Heart left ventricle (tissue), 16 donors: ENCODE data around the gene APH1B. TPM values are rescaled to one million over a fixed set of nuclear protein-coding genes. Genes with fewer than 3 reads are reported as not detected.
"Not testable (repeated sequence)": the region's sequence is repeated elsewhere in the genome, so short reads cannot be mapped to it uniquely, and the experiment has no call there.

Experiments used
- ATAC-seq, 4 donors: fragments of 200-7000 bp; cut with Tn5 transposase; one replicate each; pipeline ENCODE4 v1.9.1; 2020 to 2022; ENCODE audit warnings: moderate library complexity in 4 of 4, mild to moderate bottlenecking in 3 of 4, moderate number of reproducible peaks in 1 of 4
- DNase-seq, 5 donors: peaks; one replicate each; pipeline ENCODE4 v3.0.0-alpha.2; 2020
- H3K27ac ChIP-seq, 12 donors: fragments of 200-600 bp; sonication (generic) in 4 of 12; one replicate each; pipeline versions ENCODE4 v1.5.0 to v1.8.0; 2016 to 2022; ENCODE audit warnings: mild to moderate bottlenecking in 2 of 12
- H3K27me3 ChIP-seq, 9 donors: fragments of 200-600 bp; sonication (generic) in 2 of 9; one replicate each; pipeline versions ENCODE4 v1.5.1 to v1.8.0; 2016 to 2022; ENCODE audit warnings: mild to moderate bottlenecking in 3 of 9
- H3K36me3 ChIP-seq, 9 donors: fragments of 200-600 bp; sonication (generic) in 2 of 9; one replicate each; pipeline versions ENCODE4 v1.5.0 to v1.8.0; 2018 to 2022; ENCODE audit warnings: mild to moderate bottlenecking in 2 of 9
- H3K4me1 ChIP-seq, 12 donors: fragments of 200-600 bp; sonication (generic) in 4 of 12; one replicate each; pipeline versions ENCODE4 v1.5.0 to v1.8.0; 2016 to 2022; ENCODE audit warnings: mild to moderate bottlenecking in 3 of 12
- H3K4me3 ChIP-seq, 12 donors: fragments of 200-600 bp; sonication (generic) in 4 of 12; one replicate each; pipeline versions ENCODE4 v1.5.0 to v1.8.0; 2017 to 2022; ENCODE audit warnings: mild to moderate bottlenecking in 9 of 12, moderate library complexity in 4 of 12
- H3K9me3 ChIP-seq, 12 donors: fragments of 200-600 bp; sonication (generic) in 4 of 12; one replicate each; pipeline versions ENCODE4 v1.5.0 to v1.8.0; 2016 to 2022; ENCODE audit warnings: mild to moderate bottlenecking in 1 of 12
- POLR2A ChIP-seq, 2 donors: fragments of 450-650 bp; IDR thresholded peaks; one replicate each; pipeline ENCODE4 v1.6.1; 2017; ENCODE audit warnings: antibody characterized with exemption in 2 of 2, mild to moderate bottlenecking in 2 of 2, moderate library complexity in 2 of 2
- WGBS, 4 donors: extraction: QIAGEN DNeasy Blood & Tissue Kit in 2 of 4; methylation state at CpG; one replicate each; pipeline versions ENCODE4 v1.1.5 to v1.1.7; 2013 to 2018; 5-methylcytosine and 5-hydroxymethylcytosine counted together
- intact Hi-C, 10 donors: fragments of 100-400 bp; cut with DNase I; formaldehyde crosslinking; loops; one replicate each; pipeline versions ENCODE4 v1.11.1 to v1.14.2; 2022
- polyA plus RNA-seq, 2 donors: library from polyadenylated mRNA; stranded (reverse); fragments of 200-250 nt; gene quantifications; one replicate each; pipeline ENCODE4 v1.2.3, GENCODE V29; 2013
- total RNA-seq, 9 donors: library from RNA; depleted of rRNA in 2 of 9; stranded (reverse); fragments of >200 nt in 2 of 9; fragmentation: NEBNext Ultra II Directional in 3 of 9; extraction: Animal tissue kit (Norgen Biotek cat#: 25700) in 3 of 9; gene quantifications; one replicate each; pipeline versions ENCODE4 v1.1.0 to v1.2.4, GENCODE V29; 2016 to 2023
- TF ChIP-seq, protein P1 (sequence below), 12 donors: fragments of 200-600 bp; sonication (generic) in 4 of 12; IDR thresholded peaks; one replicate each; pipeline versions ENCODE4 v1.5.0 to v1.8.0; 2018 to 2022; ENCODE audit warnings: antibody characterized with exemption in 12 of 12, mild to moderate bottlenecking in 5 of 12
- donor health status: ischemic (EF 13 %, LVEDD 7.1; RV severe dilation, severe dysfunction).
- donor health status: healthy with polysubstance abuse.
- donor health status: DM: no; HTN: yes; CAD: no.
- donor health status: DM: no; HTN: no; CAD: no.
- donor health status: ischemic (EF 25% LVEDD 6.9; RV normal size, moderate dysfunction).
- donor health status: ischemic (EF 25% LVEDD 5.7; RV mildly dilated, moderate dysfunction).
- donor health status: healthy.
- donor health status: DM: yes; HTN: yes; CAD: no.
- donor health status: ischemic (EF 35%, LVEDD 5.7; RV mildly dilated, moderate dysfunction).
- donor health status: nonischemic (EF 11% LVEDD 7.7; RV severe dilation, severe dysfunction).
- donor health status: DM: yes; HTN: yes; CAD: no.
- donor health status: PGD.
- donor health status: ischemic (EF 29% LVEDD 5.4; RV normal size, mild dysfunction).
- donor health status: nonischemic (EF 23%, LVEDD 6.1; RV moderate dilation, normal function).

APH1B gene
- total and polyA plus RNA-seq, 11 donors, result 1.9 to 17.6 (median 5.7) TPM

DNA sequence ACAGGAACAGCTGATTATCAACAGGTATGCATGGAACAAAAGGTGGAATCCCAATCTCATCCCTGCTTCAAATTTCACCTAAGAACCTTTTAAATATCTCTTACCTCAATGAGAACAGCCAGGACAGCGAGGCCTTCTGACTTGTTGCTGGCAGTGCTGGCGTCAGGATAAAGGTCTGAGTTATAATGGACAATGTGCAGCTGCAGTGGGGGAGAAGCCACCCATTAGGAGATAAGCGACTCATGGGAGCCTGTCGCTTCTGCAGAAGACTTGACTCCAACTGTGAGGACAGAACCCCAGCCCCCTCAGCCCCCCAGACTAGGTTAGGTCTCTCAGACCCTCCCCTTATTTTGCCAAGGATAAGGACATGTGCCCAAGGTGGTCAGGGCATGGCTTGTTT lies 64.5 kb downstream of the APH1B start:
- H3K36me3 ChIP-seq, result no peaks in the 10 kb centered on the region
- TF ChIP-seq POLR2A (IDR thresholded peaks at IDR 0.05), result no peak
- TF ChIP-seq, protein P1, sequence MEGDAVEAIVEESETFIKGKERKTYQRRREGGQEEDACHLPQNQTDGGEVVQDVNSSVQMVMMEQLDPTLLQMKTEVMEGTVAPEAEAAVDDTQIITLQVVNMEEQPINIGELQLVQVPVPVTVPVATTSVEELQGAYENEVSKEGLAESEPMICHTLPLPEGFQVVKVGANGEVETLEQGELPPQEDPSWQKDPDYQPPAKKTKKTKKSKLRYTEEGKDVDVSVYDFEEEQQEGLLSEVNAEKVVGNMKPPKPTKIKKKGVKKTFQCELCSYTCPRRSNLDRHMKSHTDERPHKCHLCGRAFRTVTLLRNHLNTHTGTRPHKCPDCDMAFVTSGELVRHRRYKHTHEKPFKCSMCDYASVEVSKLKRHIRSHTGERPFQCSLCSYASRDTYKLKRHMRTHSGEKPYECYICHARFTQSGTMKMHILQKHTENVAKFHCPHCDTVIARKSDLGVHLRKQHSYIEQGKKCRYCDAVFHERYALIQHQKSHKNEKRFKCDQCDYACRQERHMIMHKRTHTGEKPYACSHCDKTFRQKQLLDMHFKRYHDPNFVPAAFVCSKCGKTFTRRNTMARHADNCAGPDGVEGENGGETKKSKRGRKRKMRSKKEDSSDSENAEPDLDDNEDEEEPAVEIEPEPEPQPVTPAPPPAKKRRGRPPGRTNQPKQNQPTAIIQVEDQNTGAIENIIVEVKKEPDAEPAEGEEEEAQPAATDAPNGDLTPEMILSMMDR (IDR thresholded peaks at IDR 0.05), result no peak
- intact Hi-C loops, result no loop called here
- 91 to 98% (median 93%) methylated on average over 4 of the region's 4 CpGs for WGBS, 4 donors
- H3K27me3 ChIP-seq, result peaks cover 0 to 4% (median 0%) of the 10 kb centered on the region in 9 donors
- H3K27ac ChIP-seq, result no peak overlapping the region
- H3K4me1 ChIP-seq, result peaks cover 0 to 4% (median under 1%) of the 10 kb centered on the region in 12 donors
- DNase-seq, result no peak
- ATAC-seq, result no peak
- no peak overlapping the region for H3K4me3 ChIP-seq
- no peaks in the 10 kb centered on the region for H3K9me3 ChIP-seq

DNA sequence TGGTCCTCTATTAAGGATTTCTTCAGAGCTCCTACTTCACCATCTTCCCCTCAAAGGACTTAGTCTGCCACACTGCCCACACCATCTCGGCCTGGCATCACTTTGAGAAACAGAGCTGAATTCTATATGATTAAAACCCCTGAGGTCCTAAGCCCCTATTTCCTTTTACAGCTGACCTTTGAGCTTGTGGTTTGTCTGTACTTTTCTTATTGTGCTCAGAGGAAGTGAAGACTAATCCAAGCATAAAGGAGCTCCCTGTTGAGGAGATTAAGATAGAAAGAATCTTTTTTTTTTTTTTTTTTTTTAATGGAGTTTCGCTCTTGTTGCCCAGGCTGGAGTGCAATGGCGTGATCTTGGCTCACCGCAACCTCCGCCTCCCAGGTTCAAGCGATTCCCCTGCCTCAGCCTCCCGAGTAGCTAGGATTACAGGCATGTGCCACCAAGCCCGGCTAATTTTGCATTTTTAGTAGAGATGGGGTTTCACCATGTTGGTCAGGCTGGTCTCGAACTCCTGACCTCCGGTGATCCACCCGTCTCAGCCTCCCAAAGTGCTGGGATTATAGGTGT lies 65.7 kb downstream of the APH1B start:
- H3K27me3 ChIP-seq, H3K9me3 ChIP-seq, DNase-seq, ATAC-seq, H3K4me3 ChIP-seq, H3K27ac ChIP-seq, H3K36me3 ChIP-seq, intact Hi-C loops: not testable (repeated sequence)
- peaks cover 0 to 16% (median 10%) of the 10 kb centered on the region in 12 donors for H3K4me1 ChIP-seq
- WGBS, 4 donors, result 83 to 94% (median 91%) methylated on average over 11 of the region's 11 CpGs

DNA sequence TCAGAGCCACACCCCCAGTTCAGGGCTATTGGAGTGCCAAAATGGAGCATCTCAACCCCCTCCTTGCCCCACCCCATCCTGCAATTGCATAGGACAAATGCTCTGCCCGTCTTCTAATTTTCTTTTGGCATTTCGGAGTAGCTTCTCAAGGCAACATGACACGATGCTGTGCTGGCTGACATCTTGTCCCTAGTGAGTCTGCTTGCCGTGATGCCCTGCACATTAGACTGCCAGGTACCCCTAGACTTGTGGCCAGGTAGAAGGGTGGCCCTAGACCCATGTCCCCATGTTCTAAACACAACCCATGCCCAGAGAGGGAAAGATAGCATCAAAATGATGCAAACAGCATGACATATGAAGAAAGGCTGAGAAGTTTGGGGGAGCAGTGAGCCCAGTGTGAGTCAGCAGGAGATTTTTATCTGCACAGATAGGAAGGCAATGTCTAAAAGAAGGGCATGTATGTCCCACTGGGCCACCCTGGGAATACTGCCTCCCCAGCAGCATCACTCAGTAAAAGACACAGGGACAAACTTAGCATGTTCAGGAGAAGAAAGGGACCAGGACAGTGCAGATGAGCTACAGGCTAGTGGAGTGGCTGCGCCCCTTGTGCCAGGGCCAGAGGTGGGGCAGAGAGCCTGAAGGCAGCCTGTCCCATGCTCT lies 67.5 kb downstream of the APH1B start:
- 81 to 97% (median 93%) methylated on average over 5 of the region's 5 CpGs for WGBS, 4 donors
- Histone ChIP-seq H3K36me3 (no peaks in the 10 kb centered on the region), H3K27ac (no peak overlapping the region), H3K27me3 (peaks cover 0 to 4% (median 0%) of the 10 kb centered on the region in 9 donors), H3K9me3 (no peaks in the 10 kb centered on the region), H3K4me1 (peaks cover 0 to 34% (median 20%) of the 10 kb centered on the region in 12 donors), H3K4me3 (no peak overlapping the region)
- DNase-seq (no peak), ATAC-seq (no peak)
- TF ChIP-seq, protein P1 (IDR thresholded peaks at IDR 0.05), result no peak
- TF ChIP-seq POLR2A (IDR thresholded peaks at IDR 0.05), result no peak
- intact Hi-C loops, result no loop called here

DNA sequence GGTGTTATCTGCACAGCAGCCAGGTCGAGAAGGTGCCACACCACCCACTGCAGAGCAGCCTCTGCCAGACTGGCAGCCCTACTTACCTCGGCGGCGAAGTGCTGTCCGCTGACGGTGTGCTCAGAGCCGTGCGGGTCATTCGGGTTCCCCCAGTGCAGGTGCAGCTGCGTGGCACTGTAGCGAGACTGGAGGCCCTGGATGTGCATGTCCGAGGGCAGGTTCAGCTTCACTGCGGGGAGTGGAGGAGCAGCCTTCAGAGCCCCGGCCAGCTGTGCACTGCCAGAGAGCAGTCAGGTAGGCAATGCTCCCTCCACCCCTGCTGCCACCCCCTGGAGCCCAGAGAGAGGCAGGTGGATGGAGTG lies 68.0 kb downstream of the APH1B start:
- Histone ChIP-seq H3K9me3 (no peaks in the 10 kb centered on the region), H3K27me3 (peaks cover 0 to 2% (median 0%) of the 10 kb centered on the region in 9 donors), H3K27ac (no peak overlapping the region), H3K4me3 (no peak overlapping the region), H3K36me3 (no peaks in the 10 kb centered on the region), H3K4me1 (peaks cover 0 to 39% (median 23%) of the 10 kb centered on the region in 12 donors)
- TF ChIP-seq, protein P1 (IDR thresholded peaks at IDR 0.05), result no peak
- no peak for TF ChIP-seq POLR2A (IDR thresholded peaks at IDR 0.05)
- 91 to 96% (median 92%) methylated on average over 10 to 14 of the region's 14 CpGs for WGBS, 4 donors
- DNase-seq (no peak), ATAC-seq (no peak)
- intact Hi-C loops, result no loop called here
